K562 (cell line): ENCODE results near the gene FGF9. TPM values are rescaled to one million over a fixed set of nuclear protein-coding genes. Genes with fewer than 3 reads are reported as not detected.

Experiments
- ATAC-seq: fragments of 200-7000 bp; cut with Tn5 transposase; 3 replicates; pipeline ENCODE4 v1.9.1; 2020; ENCODE audit warnings: moderate library complexity
- Bru-seq: library from RNA; stranded (reverse); fragments of 400-500 nt; gene quantifications from one replicate; lab custom pipeline; 2021; lab: Mats Ljungman, UMichigan
- BruChase-seq, 2 experiments: library from RNA; stranded (reverse); fragments of 400-500 nt; gene quantifications; one replicate each; lab custom pipeline; 2021; lab: Mats Ljungman, UMichigan
- BruUV-seq: library from RNA; stranded (reverse); fragments of 400-500 nt; replicated peaks from 2 replicates; lab custom pipeline; 2021; lab: Mats Ljungman, UMichigan
- CTCF ChIA-PET: fragments of 300-600 bp; formaldehyde crosslinking; extraction: SDS; loops from one replicate; lab custom pipeline; 2021; ENCODE audit warnings: low intra/inter-chr PET ratio; lab: Yijun Ruan, JAX
- POLR2A ChIA-PET: fragments of 300-600, 350-650 bp; sonication (Branson Sonifier 250); formaldehyde crosslinking; extraction: SDS; loops from one replicate; lab custom pipeline; 2021; ENCODE audit warnings: antibody characterized with exemption, inconsistent platforms; lab: Yijun Ruan, JAX
- DNase-seq, 4 experiments: peaks; one replicate each; pipeline versions ENCODE4 v3.0.0 to v3.0.0-alpha.2; 2011 to 2018; ENCODE audit warnings: low spot score in 3 of 4, mixed read lengths in 3 of 4; ENCODE audit errors: extremely low read depth in 1 of 4
- FAIRE-seq: peaks from 2 replicates; lab custom pipeline; 2011; peaks lifted over from hg19 to GRCh38; lab: Jason Lieb, UNC
- H2AFZ ChIP-seq: 2 replicates; pipeline ENCODE4 v1.6.0; 2011; ENCODE audit warnings: low read depth, low read length, control low read depth, inconsistent platforms
- H3K27ac ChIP-seq: fragments of 200-600 bp; 3 replicates; pipeline ENCODE4 v1.8.0; 2011; ENCODE audit warnings: low read depth, mild to moderate bottlenecking, control low read depth, inconsistent platforms, low read length, moderate library complexity, mixed read lengths; ENCODE audit errors: extremely low read depth
- H3K27me3 ChIP-seq, 2 experiments: fragments of 300-600 bp in 1 of 2; 2 replicates in 1 of 2; 3 replicates in 1 of 2; pipeline versions ENCODE4 v1.6.0 to v1.8.0; 2011; ENCODE audit warnings: inconsistent platforms in 2 of 2, low read length in 2 of 2, mild to moderate bottlenecking in 1 of 2, mixed read lengths in 1 of 2, moderate library complexity in 1 of 2; ENCODE audit not compliant: control insufficient read depth in 2 of 2, insufficient read depth in 2 of 2
- H3K36me3 ChIP-seq: fragments of 300-600 bp; 3 replicates; pipeline ENCODE4 v1.8.0; 2011; ENCODE audit warnings: mild to moderate bottlenecking, low read length, inconsistent platforms; ENCODE audit not compliant: control insufficient read depth, insufficient read depth
- H3K4me1 ChIP-seq, 2 experiments: fragments of 200-600 bp in 1 of 2; replicated peaks in 1 of 2; 2 replicates in 1 of 2; 3 replicates in 1 of 2; pipeline versions ENCODE4 v1.5.1 to v1.8.0; 2011; ENCODE audit warnings: inconsistent platforms in 2 of 2, low read length in 2 of 2, mild to moderate bottlenecking in 1 of 2, mixed read lengths in 1 of 2, moderate library complexity in 1 of 2; ENCODE audit not compliant: control insufficient read depth in 2 of 2, insufficient read depth in 2 of 2
- H3K4me2 ChIP-seq: 2 replicates; pipeline ENCODE4 v1.6.1; 2011; ENCODE audit warnings: low read length, control low read depth, inconsistent platforms, mixed read lengths; ENCODE audit not compliant: insufficient read depth
- H3K4me3 ChIP-seq: fragments of 200-600 bp; sonication (generic), shearing (Covaris generic); 2 replicates; pipeline ENCODE4 v1.5.1; 2016; ENCODE audit warnings: control low read depth, inconsistent platforms
- H3K79me2 ChIP-seq: fragments of 200-600 bp; 3 replicates; pipeline ENCODE4 v1.8.0; 2011; ENCODE audit warnings: low read length, inconsistent platforms; ENCODE audit not compliant: control insufficient read depth, insufficient read depth
- H3K9ac ChIP-seq, 2 experiments: 2 replicates each; pipeline versions ENCODE4 v1.6.0 to v1.6.1; 2011; ENCODE audit warnings: low read depth in 2 of 2, low read length in 2 of 2, control low read depth in 1 of 2, inconsistent platforms in 1 of 2, mild to moderate bottlenecking in 1 of 2, mixed read lengths in 1 of 2; ENCODE audit not compliant: insufficient read depth in 1 of 2
- H3K9me1 ChIP-seq: one replicate; pipeline ENCODE4 v1.6.0; 2011; ENCODE audit warnings: inconsistent platforms, mild to moderate bottlenecking, low read length, moderate library complexity; ENCODE audit not compliant: control insufficient read depth, insufficient read depth
- H3K9me3 ChIP-seq: replicated peaks from 2 replicates; pipeline ENCODE4 v1.5.1; 2011; ENCODE audit warnings: low read depth, low read length, inconsistent platforms; ENCODE audit not compliant: control insufficient read depth, insufficient read depth
- H4K20me1 ChIP-seq: replicated peaks from 2 replicates; pipeline ENCODE4 v1.6.1; 2011; ENCODE audit warnings: low read length, inconsistent platforms, mixed read lengths; ENCODE audit not compliant: control insufficient read depth, insufficient read depth
- ARID4B ChIP-seq: sonication (generic); formaldehyde crosslinking; IDR thresholded peaks from 2 replicates; pipeline ENCODE4 v1.8.0; 2022; ENCODE audit warnings: mild to moderate bottlenecking, missing genetic modification reagents
- BHLHE40 ChIP-seq: IDR thresholded peaks from 2 replicates; pipeline ENCODE4 v1.6.1; 2011; ENCODE audit warnings: low read length, improper control_type of control experiment
- CGGBP1 ChIP-seq: fragments of 250-450 bp; sonication (Bioruptor Pico); IDR thresholded peaks from 2 replicates; pipeline ENCODE4 v1.9.0; 2021; ENCODE audit warnings: mild to moderate bottlenecking
- FOXO4 ChIP-seq: fragments of 450-650 bp; formaldehyde crosslinking; IDR thresholded peaks from 2 replicates; pipeline ENCODE4 v1.4.0; 2020; ENCODE audit warnings: mild to moderate bottlenecking, moderate library complexity
- NR3C1 ChIP-seq: sonication (generic); formaldehyde crosslinking; IDR thresholded peaks from 2 replicates; pipeline ENCODE4 v1.8.1; 2022; ENCODE audit warnings: missing genetic modification reagents
- SMAD4 ChIP-seq: fragments of 250-450 bp; sonication (Bioruptor Pico); conservative IDR thresholded peaks from 2 replicates; pipeline ENCODE4 v1.8.0; 2021; ENCODE audit warnings: inconsistent platforms, mild to moderate bottlenecking, moderate library complexity
- STAT5B ChIP-seq: fragments of 250-450 bp; sonication (Bioruptor Pico); IDR thresholded peaks from 2 replicates; pipeline ENCODE4 v1.8.0; 2021; ENCODE audit warnings: mild to moderate bottlenecking, inconsistent platforms
- TOE1 ChIP-seq, 2 experiments: fragments of 450-650 bp in 1 of 2; sonication (generic) in 1 of 2; formaldehyde crosslinking in 1 of 2; IDR thresholded peaks; 2 replicates each; pipeline versions ENCODE4 v1.7.1 to v1.8.0; 2016 to 2022; ENCODE audit warnings: borderline replicate concordance in 2 of 2, mild to moderate bottlenecking in 2 of 2, antibody characterized with exemption in 1 of 2, inconsistent platforms in 1 of 2, low read depth in 1 of 2, missing genetic modification reagents in 1 of 2, moderate library complexity in 1 of 2
- TRIM28 ChIP-seq: fragments of 450-650 bp; IDR thresholded peaks from 2 replicates; pipeline ENCODE4 v1.6.1; 2017
- ZNF780A ChIP-seq: fragments of 250-450 bp; sonication (Bioruptor Pico); IDR thresholded peaks from 2 replicates; pipeline ENCODE4 v1.5.0; 2021; ENCODE audit warnings: mild to moderate bottlenecking
- WGBS: fragments of 100-300 bp; shearing (Covaris generic); methylation state at CpG from one replicate; pipeline ENCODE4 v1.1.6; 2016; ENCODE audit warnings: low coverage, mixed read lengths; ENCODE audit not compliant: insufficient coverage; ENCODE audit errors: missing lambda C conversion rate; 5-methylcytosine and 5-hydroxymethylcytosine counted together
- in situ Hi-C: fragments of 300-500 bp; cut with MboI; formaldehyde crosslinking; loops from 4 replicates; pipeline ENCODE4 v1.15.0; 2018; ENCODE audit warnings: inconsistent platforms, mixed read lengths
- intact Hi-C: fragments of 100-400 bp; cut with micrococcal nuclease; formaldehyde crosslinking; loops from 2 replicates; pipeline ENCODE4 v1.14.2; 2022
- long read RNA-seq, 3 experiments: library from polyadenylated mRNA in 2 of 3; library from RNA in 1 of 3; unstranded in 2 of 3; stranded (forward) in 1 of 3; transcript quantifications; one replicate each; pipeline ENCODE4 v2.0.0, GENCODE V29; 2019 to 2022
- polyA minus RNA-seq, 3 experiments: library from RNA; depleted of rRNA, polyadenylated mRNA; stranded (reverse); fragments of >200 nt; gene quantifications; 2 replicates each; pipeline ENCODE4 v1.2.3, GENCODE V29; 2011
- polyA plus RNA-seq, 8 experiments: library from polyadenylated mRNA; depleted of rRNA in 4 of 8; stranded (reverse) in 5 of 8; unstranded in 3 of 8; fragments of >200 nt; fragmentation: Nextera tagmentation in 2 of 8; fragmentation: Illumina TruSeq in 1 of 8; extraction: Ambion mirVana in 2 of 8; extraction: Trizol in 1 of 8; gene quantifications; 2 replicates each; pipeline versions ENCODE4 v1.2.1 to v1.2.3, GENCODE V29; 2011 to 2014; ENCODE audit warnings: inconsistent platforms in 1 of 8, missing spikeins in 1 of 8
- total RNA-seq, 7 experiments: library from RNA; depleted of rRNA in 6 of 7; stranded (reverse); fragments of >200 nt in 6 of 7; fragmentation: Illumina TruSeq in 2 of 7; extraction: Trizol in 2 of 7; gene quantifications; 2 replicates each; pipeline versions ENCODE4 v1.2.1 to v1.2.3, GENCODE V29; 2011 to 2021; ENCODE audit warnings: low replicate concordance in 1 of 7

FGF9 gene
- not detected in 2 replicates for total RNA-seq (2011; cell fraction: chromatin; rRNA removed; ENCODE audit: low replicate concordance)
- total RNA-seq (2011; cell fraction: nucleolus; rRNA removed), result not detected in 2 replicates
- not detected in 2 replicates for total RNA-seq (2011; cell fraction: nucleoplasm; rRNA removed)
- total RNA-seq (2014; rRNA removed), result not detected in 2 replicates
- not detected in 2 replicates for total RNA-seq (2014; rRNA removed; fragmentation: Illumina TruSeq; extraction: Trizol)
- total RNA-seq (2015; rRNA removed; fragmentation: Illumina TruSeq; extraction: Trizol), result not detected in 2 replicates
- total RNA-seq (2021), result not detected in 2 replicates
- not detected in 2 replicates for polyA plus RNA-seq (2011; rRNA removed)
- polyA plus RNA-seq (2011; cell fraction: cytosol; rRNA removed), result not detected in 2 replicates
- not detected in 2 replicates for polyA plus RNA-seq (2011; cell fraction: nucleus; rRNA removed)
- polyA plus RNA-seq (2012), result not detected in 2 replicates
- polyA plus RNA-seq (2014; fragmentation: Illumina TruSeq; extraction: Trizol), result not detected in 2 replicates
- polyA plus RNA-seq (2014; fragmentation: Nextera tagmentation; extraction: Ambion mirVana), result not detected
- not detected in 2 replicates for polyA plus RNA-seq (2014; rRNA removed)
- polyA minus RNA-seq (2011; rRNA and poly(A)+ RNA removed), result not detected in 2 replicates
- polyA minus RNA-seq (2011; cell fraction: cytosol; rRNA and poly(A)+ RNA removed), result not detected in 2 replicates
- not detected in 2 replicates for polyA minus RNA-seq (2011; cell fraction: nucleus; rRNA and poly(A)+ RNA removed)
- Bru-seq, nascent RNA, result percentile 6 among the genes with signal in this experiment
- percentile 8 among the genes with signal in this experiment for BruChase-seq, experiment 1, labeled RNA remaining after a 2-hour chase
- not detected for BruChase-seq, experiment 2, labeled RNA remaining after a 6-hour chase
- long read RNA-seq, experiment 1, result 0 reads
- long read RNA-seq, experiment 2, result 0 reads
- long read RNA-seq, experiment 3, result 0 reads

GRCh38 chr13:21670883-21671619 is at the start of gene FGF9:
FGF9 (plus strand) TSS chr13:21671073; CDS start chr13:21671913, 840 bp downstream.
- Histone ChIP-seq H3K4me3 (peak within 1 kb of the TSS; percentile 36), H3K4me1 (peaks cover 2 to 42% of the 10 kb centered on the region in 2 experiments; a peak in 3 of 5 replicates), H3K9ac (no peak within 1 kb of the TSS; a peak in 1 of 4 replicates), H4K20me1 (no peaks in the 10 kb centered on the region), H3K9me3 (no peaks in the 10 kb centered on the region), H3K36me3 (no peaks in the 10 kb centered on the region), H3K79me2 (no peaks in the 10 kb centered on the region), H3K27me3 (peaks cover 29 to 45% of the 10 kb centered on the region in 2 experiments; a peak in 4 of 5 replicates), H3K27ac (no peak within 1 kb of the TSS), H3K4me2 (peak within 1 kb of the TSS; percentile 76), H3K9me1 (no peaks in the 10 kb centered on the region), H2AFZ (peak within 1 kb of the TSS; percentile 70)
- ATAC-seq, result peak; percentile 98
- DNase-seq, result peak; percentile 73 to 78 (median 77)
- in situ Hi-C loops, result no loop called here
- FAIRE-seq, result no peak
- no TSS peak for BruUV-seq
- 2% methylated on average over 35 of the region's 62 CpGs for WGBS
- POLR2A ChIA-PET, result no interaction called here
- intact Hi-C loops, result no loop called here
- CTCF ChIA-PET, result no interaction called here
- no peak for TF ChIP-seq ARID4B (CRISPR knock-in tag)
- no peak for TF ChIP-seq TRIM28
- no peak for TF ChIP-seq FOXO4 (CRISPR knock-in tag)
- TF ChIP-seq STAT5B (CRISPR knock-in tag), result no peak
- TF ChIP-seq TOE1 (IDR thresholded peaks at IDR 0.05; ENCODE audit: borderline replicate concordance), result peak; percentile 54; the same call in 1 of the 2 replicates
- TF ChIP-seq TOE1 (CRISPR knock-in tag; IDR thresholded peaks at IDR 0.05; ENCODE audit: borderline replicate concordance, low read depth), result no peak
- no peak for TF ChIP-seq CGGBP1 (CRISPR knock-in tag)
- TF ChIP-seq ZNF780A, result no peak
- peak; percentile 39; the same call in 1 of the 2 replicates for TF ChIP-seq SMAD4 (CRISPR knock-in tag)
- TF ChIP-seq NR3C1 (CRISPR knock-in tag), result no peak
- TF ChIP-seq BHLHE40, result peak; percentile 46
